ENCODE results near the gene COPS3.

DNA sequence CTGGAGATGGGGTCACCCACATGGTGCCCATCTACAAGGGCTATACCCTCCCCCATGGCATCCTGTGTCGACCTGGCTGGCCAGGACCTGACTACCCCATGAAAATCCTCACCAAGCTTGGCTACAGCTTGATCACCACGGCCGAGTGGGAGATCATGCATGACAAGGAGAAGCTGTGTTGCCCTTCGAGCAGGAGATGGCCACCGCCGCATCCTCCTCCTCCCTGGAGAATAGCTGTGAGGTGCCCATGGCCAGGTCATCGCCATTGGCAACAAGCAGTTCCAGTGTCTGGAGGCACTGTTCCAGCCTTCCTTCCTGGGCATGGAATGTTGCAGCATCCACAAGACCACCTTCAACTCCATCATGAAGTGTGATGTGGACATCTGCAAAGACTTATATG lies 38.8 kb downstream of the COPS3 start:
- TF ChIP-seq CEBPB (IDR thresholded peaks at IDR 0.05; ENCODE audit: low read depth, low read length), result no peak
- no peak for TF ChIP-seq FOS (IDR thresholded peaks at IDR 0.05; ENCODE audit: low read depth, low read length)
- TF ChIP-seq, protein P1, sequence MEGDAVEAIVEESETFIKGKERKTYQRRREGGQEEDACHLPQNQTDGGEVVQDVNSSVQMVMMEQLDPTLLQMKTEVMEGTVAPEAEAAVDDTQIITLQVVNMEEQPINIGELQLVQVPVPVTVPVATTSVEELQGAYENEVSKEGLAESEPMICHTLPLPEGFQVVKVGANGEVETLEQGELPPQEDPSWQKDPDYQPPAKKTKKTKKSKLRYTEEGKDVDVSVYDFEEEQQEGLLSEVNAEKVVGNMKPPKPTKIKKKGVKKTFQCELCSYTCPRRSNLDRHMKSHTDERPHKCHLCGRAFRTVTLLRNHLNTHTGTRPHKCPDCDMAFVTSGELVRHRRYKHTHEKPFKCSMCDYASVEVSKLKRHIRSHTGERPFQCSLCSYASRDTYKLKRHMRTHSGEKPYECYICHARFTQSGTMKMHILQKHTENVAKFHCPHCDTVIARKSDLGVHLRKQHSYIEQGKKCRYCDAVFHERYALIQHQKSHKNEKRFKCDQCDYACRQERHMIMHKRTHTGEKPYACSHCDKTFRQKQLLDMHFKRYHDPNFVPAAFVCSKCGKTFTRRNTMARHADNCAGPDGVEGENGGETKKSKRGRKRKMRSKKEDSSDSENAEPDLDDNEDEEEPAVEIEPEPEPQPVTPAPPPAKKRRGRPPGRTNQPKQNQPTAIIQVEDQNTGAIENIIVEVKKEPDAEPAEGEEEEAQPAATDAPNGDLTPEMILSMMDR (conservative IDR thresholded peaks at IDR 0.05; ENCODE audit: low read depth, low read length), result no peak
- no peak for TF ChIP-seq POLR2A (IDR thresholded peaks at IDR 0.05; ENCODE audit: low read depth, low read length)
- no peak for TF ChIP-seq RFX5 (IDR thresholded peaks at IDR 0.05; ENCODE audit: low read depth, low read length)
